Inflammatory macrophage treated with lipopolysaccharide for 4 hours (primary cell): ENCODE data around the gene SNX21.

ENCODE experiments used
- DNase-seq: peaks from one replicate; pipeline ENCODE4 v3.0.0-alpha.2; 2020

SNX21 gene

GRCh38 chr20:45883100-45883469 lies 49.5 kb downstream of the SNX21 start:
- DNase-seq, result no peak

- DNase-seq, result no peak
Observed at GRCh38 chr20:45886590-45887345, 53.2 kb downstream of the SNX21 start.

- no peak for DNase-seq
Observed at GRCh38 chr20:45887346-45887715, 53.7 kb downstream of the SNX21 start, which contains the start of gene SPATA25. SPATA25 (minus strand) TSS chr20:45887622; CDS start chr20:45887590, 32 bp downstream.

- no peak for DNase-seq
Observed at GRCh38 chr20:45888681-45889080, 55.1 kb downstream of the SNX21 start.

DNA sequence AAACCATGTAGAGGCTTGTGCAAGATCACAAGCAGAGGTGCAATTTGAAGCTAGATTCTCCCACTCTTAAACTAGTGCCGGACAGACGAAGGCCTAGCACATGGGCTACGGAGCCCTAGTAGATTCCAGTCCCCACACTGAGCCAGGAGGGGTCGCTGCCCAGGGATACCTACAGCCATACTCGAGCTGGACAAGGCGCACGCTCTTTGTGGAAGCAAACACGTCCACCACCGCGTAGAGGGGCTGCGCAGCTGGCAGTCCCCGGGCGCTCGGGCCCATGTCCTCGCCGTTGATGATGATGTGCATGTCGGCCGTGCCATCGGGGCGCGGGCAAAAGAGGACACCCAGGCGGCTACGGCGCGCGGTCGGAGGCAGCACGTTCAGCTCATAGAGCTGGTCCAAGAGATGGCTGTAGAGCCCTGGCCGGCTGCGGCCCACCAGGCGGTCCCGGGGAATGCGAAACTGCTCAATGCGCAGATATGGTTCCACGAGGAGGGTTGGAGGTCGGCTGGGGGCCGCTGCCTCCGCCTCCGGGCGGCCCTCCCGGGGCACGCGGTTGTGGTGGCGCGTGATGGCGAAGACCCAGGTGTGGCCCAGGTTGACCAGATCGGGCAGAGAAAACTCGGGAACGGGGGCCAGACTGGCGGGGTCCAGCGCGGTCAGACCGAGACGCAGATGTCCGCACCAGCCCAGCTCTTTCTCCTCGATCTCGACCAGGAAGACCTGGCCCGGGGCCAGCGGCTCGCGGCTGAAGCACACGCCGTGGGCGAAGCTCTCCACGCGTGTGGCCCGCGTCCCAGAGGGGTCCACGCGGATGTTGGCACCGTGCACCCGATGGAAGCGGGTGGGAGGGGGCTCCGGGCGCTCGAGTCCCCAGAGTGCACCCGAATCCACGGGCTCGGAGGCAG lies 56.7 kb downstream of the SNX21 start:
- peak; percentile 79 for DNase-seq

- peak; percentile 76 for DNase-seq
Observed at GRCh38 chr20:45890985-45891983, 57.7 kb downstream of the SNX21 start, which contains the start of the genes CTSA and NEURL2. CTSA (plus strand) TSS chr20:45891335; CDS start chr20:45891569, 234 bp downstream. NEURL2 (minus strand) TSS chr20:45891208; CDS start chr20:45890991, 217 bp downstream.

GRCh38 chr20:45892049-45892825 lies 58.6 kb downstream of the SNX21 start:
- DNase-seq, result peak; percentile 53
